HuH-7 (cell line): Measurements from ENCODE around the gene RHOF.
A peak's percentile ranks its signal among the peaks of the same experiment; 100 is the strongest.

Experiments used
- DNase-seq: peaks from one replicate; pipeline ENCODE4 v3.0.0; 2011; ENCODE audit warnings: low spot score

RHOF gene, protein sequence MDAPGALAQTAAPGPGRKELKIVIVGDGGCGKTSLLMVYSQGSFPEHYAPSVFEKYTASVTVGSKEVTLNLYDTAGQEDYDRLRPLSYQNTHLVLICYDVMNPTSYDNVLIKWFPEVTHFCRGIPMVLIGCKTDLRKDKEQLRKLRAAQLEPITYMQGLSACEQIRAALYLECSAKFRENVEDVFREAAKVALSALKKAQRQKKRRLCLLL

GRCh38 chr12:121793440-121793837 is at the start of gene RHOF:
RHOF (minus strand) TSS chr12:121793688; CDS start chr12:121793633, 55 bp downstream.
- no peak for DNase-seq

DNA sequence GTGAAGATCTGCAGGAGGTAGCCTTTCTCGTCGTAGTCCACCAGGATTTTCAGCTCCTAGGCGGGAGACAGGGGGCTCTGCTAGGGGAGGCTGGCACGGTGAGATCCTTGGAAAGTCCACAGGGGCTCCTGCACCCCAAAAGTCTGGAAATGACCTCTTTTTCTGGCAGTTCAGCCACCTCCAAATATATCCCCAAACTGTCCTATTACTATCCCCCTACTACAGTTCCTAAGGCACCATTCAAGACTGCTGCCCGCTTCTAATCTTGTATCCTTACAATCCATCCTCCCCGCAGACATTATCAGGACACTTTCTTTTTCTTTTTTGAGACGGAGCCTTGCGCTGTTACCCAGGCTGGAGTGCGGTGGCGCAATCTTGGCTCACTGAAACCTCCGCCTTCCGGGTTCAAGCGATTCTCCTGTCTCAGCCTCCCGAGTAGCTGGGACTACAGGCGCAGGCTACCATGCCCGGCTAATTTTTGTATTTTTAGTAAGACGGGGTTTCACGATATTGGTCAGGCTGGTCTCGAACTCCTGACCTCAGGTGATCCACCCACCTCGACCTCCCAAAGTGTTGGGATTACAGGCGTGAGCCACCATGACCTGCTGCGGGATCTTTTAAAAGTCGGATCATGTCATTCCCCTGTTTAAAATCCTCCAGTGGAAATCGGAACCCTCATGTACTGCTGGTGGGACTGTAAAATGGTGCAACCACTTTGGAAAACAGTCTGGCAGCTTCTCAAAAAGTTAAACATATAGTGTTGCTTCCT is 46.7 kb upstream of the RHOF start:
- no peak for DNase-seq

DNA sequence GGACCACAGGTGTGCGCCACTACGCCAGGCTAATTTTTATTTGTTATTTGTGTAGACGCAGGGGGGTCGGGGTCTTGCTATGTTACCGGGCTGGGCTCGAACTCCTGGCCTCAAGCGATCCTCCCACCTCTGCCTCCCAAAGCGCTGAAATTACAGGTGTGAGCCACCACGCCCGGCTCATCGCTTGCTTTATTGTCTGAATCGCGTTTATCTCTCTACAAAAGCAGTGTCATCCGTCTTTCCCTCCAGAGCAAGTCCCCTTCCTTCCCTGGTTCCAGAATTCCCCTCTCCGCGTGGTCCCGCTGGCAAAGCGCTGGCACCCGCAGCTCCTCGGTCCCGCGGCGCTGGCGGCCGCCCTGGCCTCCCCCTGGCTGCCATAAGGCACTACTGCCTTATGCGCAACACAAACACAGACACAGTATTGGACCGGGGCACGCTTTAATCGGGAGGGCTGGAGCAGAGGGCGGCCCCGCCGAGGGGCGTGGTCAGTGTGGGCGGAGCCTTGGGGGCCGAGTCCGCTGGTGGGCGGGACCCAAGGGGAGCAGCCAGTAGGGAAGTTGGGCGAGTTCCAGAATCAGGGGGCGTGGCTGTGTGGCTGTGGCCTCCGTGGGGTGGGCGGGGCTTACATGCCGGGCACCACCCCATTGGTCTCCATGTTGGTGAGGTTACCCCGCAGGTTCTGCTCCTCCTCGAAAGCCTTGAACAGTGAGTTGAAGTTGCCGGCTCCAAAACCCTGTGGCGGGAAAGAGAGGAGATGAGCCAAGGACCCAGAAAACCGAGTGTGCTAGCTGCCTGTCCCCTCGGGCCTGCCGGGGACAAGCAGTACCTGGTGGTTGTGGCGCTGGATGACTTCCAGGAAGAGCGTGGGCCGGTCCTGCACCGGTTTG is 45.9 kb upstream of the RHOF start:
- peak; percentile 56 for DNase-seq

GRCh38 chr12:121838126-121838525 is 44.6 kb upstream of the RHOF start:
- DNase-seq, result no peak

- no peak for DNase-seq
Observed at GRCh38 chr12:121837680-121838079, 44.2 kb upstream of the RHOF start.

DNA sequence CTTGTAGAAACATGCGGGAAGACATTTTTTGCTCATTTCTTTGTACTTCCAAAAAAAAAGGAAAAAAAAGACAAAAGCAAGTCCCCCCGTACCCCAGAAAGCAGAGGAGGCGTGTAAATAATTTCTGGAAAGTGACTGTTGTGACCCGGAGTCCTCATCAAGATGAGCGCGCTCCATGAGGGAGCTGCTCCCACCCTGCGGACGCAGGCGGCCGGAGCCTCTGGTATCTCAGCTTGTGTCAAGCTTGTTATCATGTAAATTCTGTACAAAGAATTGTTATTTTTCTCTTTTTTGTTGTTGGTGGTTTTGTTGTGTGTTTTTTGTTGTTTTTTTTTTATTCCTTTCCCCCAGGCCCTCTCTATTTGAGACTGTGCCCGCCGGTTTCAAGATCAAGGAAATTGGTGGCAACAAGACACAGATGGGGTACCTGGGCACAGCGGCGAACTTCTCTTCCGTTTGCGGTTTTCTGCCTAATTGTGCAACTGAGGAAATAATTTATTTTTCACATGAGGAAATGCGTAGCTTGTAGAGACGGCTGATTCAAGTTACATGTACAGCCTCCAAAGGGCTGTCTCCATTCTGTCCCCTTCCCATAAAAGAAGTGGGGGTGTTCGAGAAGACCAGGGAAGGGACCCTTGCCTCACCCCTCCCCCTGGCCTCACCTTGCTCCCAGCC is 38.2 kb upstream of the RHOF start:
- no peak for DNase-seq

DNA sequence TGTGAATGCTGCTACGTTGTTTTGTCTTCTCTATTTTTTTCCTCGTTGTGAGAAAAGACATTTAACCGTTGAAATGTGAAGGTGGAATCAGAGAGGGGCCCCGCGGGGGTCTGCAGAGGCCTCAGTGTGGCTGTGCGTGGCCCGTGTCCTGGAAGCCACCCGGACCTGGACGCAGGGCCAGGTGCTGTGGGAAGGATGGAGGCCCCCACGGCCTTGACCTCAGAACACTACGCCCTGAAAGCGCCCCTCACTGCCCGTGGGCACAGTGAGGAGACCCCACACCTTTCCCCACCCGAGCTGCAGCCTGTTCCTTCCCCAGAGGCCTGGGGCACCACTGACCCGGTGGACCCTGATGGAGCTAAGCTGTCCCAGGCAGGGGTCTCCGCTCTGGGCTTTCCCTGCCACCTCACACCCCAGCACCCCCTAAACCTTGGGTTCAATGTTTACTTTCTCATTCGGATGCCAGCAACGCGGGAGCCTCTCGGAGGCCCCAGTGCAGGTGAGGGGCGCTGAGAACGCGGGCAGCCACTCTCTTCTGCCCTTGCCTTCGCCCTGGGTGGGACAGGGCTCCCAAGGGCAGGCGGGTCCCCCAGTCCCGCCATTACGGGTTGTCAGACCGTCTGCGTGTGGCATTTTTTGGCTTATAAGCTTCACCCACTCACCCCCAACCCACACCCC is 37.2 kb upstream of the RHOF start:
- no peak for DNase-seq

DNA sequence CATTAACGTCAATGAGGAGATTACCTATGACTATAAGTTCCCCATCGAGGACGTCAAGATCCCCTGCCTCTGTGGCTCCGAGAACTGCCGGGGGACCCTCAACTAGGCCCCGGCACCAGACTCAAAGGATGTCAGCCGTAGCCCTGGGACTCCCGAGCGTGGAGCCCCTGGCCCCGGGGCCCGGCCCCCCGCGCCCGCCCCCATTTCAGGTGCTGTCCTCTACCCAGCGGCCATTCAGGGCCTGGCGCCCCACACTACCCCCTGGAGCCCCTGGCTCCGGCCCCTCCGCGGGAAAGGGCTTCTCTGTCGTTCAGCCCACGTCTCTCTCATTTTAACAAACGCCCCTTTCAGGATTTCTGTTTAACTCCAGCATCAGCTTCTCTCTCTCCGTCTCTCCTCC is 36.6 kb upstream of the RHOF start:
- no peak for DNase-seq

DNA sequence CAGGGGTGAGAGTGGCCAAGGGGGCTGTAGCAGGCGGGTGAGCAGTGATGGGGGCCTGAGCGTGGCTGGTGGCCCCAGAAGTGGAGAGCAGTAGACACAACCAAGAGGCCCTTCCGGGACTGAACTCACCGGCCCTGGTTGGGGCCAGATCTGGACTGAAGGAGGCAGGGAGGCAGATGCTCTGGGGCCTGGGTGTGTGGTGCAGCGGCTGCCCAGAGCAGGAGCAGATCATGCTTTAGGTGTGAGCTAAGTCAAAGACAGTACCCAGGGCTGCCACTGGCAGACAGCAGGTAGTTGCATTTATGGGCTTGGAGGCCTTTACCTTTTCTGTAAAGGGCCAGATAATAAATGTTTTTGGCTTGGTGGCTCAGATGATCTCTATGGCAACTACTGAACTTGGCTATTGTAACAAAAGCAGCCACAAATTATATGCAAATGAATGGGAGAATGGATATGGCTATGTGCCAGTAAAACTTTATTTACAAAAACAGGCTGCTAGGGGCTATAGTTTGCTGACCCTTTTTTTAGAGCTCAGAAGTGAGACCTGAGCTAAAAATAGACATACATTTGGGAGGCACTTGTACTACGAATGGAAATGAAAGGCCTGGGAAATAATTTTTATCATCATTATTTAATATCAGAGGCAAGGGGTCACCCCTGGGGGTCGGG is 35.9 kb upstream of the RHOF start:
- no peak for DNase-seq

DNA sequence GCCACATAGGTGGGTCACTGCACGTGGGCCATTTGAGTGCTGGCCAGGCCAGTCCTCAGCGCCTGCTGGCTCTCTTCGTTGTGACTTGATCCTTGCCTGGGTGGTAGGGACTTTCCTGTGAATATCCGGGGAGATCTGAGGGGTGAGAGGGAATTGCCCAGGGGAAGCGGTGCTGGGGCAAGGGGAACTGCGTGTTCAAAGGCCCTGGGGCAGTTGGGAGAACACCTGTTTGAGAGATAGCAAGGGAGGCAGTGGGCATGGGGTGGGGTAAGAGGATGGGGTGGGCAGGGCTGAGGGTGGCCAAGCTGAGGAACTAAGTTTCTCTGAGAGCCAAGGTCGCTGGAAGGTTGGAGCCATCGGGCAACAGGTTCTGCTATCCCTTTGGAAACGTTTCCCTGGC is 35.3 kb upstream of the RHOF start:
- DNase-seq, result no peak

DNA sequence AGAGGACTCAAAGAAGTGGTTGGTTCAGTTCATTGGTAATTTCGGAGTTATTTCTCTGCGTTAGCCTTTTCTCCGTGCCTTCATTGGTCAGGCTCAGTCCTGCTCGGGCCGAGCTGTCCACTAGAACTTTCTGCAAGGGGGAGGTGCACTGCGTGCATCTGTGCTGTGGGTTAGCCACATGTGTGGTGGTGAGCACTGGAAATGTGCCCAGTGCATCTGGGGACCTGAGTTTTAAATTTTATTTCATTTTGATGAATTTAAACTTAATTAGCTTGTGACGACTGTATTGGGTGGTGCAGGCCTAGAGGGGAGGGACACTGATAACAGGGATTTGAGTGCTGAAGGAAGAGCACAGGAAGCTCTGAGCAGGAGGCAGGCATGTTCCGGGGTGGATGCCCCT is 34.8 kb upstream of the RHOF start:
- DNase-seq, result no peak

DNA sequence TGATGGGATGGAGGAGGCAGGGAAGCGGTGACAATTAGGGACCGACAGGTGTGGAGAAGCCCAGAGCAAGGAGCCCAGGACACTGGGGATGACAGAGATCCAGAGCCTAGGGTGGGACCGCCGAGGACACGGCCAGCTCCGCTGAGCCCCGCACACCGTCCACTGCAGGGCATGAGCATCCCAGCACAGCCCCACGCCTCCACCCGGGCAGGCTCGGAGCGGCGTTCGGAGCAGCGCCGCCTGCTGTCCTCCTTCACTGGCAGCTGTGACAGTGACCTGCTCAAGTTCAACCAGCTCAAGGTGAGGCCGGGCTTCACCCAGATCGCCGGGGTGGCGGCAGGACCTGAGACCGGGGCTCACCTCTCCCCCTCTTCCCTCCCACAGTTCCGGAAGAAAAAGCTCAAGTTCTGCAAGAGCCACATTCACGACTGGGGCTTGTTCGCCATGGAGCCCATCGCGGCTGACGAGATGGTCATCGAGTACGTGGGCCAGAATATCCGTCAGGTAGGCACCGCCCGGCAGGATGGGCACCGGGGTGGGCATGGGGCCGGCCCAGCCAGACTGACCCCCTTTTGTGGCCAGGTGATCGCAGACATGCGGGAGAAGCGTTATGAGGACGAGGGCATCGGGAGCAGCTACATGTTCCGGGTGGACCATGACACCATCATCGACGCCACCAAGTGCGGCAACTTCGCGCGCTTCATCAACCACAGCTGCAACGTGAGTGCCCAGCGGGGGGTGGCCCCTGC is 34.0 kb upstream of the RHOF start:
- DNase-seq, result no peak

DNA sequence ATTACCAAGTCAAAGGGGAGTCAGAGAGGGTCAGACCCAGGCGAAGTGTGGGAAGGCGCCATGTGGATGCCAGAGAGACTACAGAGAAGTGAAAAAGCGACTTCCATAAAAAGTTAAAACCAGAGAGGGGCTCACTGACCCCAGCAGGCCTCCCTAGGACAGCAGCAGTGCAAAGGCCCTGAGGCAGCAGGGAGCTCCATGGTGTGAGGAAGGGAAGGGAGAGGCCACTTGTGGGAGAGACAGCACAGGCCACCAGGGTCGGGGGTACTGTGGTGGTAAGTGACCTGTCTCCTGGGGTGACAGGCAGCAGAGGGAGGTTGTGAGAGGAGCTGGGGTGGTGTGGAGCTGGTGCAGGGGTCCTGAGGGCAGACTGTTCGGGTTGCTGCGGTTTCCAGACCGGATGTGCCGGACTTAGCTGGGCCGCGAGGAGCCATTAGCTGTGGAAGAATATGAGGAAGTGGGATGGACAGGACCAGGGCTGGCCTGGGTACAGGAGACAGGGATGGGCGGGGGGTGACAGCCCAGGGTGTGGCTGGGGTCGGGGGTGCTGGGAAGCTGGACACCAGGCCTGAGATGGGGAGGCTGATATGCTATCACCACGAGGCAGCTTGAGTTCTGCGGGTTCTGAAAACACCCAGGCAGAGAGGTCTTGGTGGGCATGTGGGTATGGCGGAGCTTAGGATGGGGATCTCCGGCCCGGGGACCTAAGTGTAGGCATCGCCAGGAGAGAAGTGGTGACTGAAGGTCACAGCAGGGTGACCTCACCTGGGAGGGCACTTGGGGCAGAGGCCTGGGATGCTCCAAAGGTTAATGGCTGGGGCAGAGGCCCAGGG is 33.0 kb upstream of the RHOF start:
- DNase-seq, result no peak

- no peak for DNase-seq
Observed at GRCh38 chr12:121825041-121825523, 31.6 kb upstream of the RHOF start.

DNA sequence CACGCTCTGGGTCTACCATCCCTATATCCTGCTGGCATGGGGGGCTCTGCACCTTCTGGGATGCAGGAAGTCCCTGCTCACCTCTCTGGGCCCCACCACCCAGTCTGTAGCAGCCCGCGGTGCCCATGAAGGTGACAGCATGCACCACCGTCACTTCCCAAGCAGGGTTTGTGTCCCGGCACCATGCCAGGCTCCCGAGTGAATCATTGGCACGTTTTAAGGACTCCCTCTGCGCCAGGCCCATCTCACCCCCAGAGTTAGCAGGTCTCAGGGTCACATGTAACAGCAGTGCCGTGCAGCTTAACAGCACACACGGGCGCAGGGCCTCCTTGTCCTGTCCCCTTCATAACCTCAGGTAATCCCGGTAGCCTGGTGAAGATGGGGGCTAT is 30.2 kb upstream of the RHOF start:
- DNase-seq, result no peak

DNA sequence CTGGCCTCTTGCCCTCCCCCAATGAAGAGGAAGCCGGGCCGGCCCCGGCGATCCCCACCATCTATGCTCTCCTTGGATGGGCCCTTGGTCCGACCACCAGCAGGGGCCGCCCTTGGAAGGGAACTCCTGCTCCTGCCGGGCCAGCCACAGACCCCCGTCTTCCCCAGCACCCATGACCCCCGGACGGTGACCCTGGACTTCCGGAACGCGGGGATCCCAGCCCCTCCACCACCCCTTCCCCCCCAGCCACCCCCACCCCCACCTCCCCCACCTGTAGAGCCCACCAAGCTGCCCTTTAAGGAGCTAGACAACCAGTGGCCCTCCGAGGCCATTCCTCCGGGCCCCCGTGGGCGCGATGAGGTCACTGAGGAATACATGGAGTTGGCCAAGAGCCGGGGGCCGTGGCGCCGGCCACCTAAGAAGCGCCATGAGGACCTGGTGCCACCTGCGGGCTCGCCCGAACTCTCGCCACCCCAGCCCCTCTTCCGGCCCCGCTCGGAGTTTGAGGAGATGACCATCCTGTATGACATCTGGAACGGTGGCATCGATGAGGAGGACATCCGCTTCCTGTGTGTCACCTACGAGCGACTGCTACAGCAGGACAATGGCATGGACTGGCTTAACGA is 29.7 kb upstream of the RHOF start:
- no peak for DNase-seq

GRCh38 chr12:121822393-121823100 is 29.1 kb upstream of the RHOF start:
- DNase-seq, result no peak

DNA sequence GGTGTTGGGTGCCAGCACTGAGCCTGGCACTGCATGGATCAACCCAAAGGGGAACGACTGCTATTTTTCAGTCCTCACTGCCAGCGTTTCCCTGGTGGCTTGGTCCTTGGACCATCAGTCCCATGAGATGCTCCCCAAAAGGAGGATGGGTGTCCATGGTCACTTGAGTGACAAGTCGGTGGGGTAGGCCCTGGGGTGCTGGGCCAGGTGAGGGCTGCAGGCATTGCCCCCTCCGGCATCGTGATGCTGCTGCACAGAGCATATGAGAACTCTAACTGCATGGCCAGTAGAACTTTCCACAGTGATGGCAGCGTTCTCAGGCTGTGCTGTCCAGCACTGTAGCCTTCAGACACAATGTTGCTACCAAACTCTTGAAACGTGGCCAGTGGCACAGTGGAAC is 26.6 kb upstream of the RHOF start:
- DNase-seq, result no peak
